HepG2 (cell line): ENCODE measurements around the gene BCL2. TPM values are rescaled to one million over a fixed set of nuclear protein-coding genes. Genes with fewer than 3 reads are reported as not detected.

ENCODE experiments used
- ATAC-seq: fragments of 200-7000 bp; cut with Tn5 transposase; 3 replicates; pipeline ENCODE4 v1.9.1; 2020; ENCODE audit warnings: mild to moderate bottlenecking, moderate library complexity
- BruUV-seq: library from RNA; stranded (reverse); fragments of 400-500 nt; replicated peaks from 2 replicates; lab custom pipeline; 2021; lab: Mats Ljungman, UMichigan
- CTCF ChIA-PET: fragments of 300-600 bp; formaldehyde crosslinking; extraction: SDS; loops from one replicate; lab custom pipeline; 2021; ENCODE audit warnings: low total read pairs, inconsistent platforms, low intra/inter-chr PET ratio; lab: Yijun Ruan, JAX
- POLR2A ChIA-PET: fragments of 350-600 bp; sonication (Branson Sonifier 250); formaldehyde crosslinking; loops from one replicate; lab custom pipeline; 2020; ENCODE audit warnings: antibody characterized with exemption, inconsistent platforms; lab: Yijun Ruan, JAX
- DNase-seq: peaks from one replicate; pipeline ENCODE4 v3.0.0-alpha.2; 2015; ENCODE audit warnings: low spot score
- FAIRE-seq: peaks from 3 replicates; lab custom pipeline; 2011; peaks lifted over from hg19 to GRCh38; lab: Jason Lieb, UNC
- H2AFZ ChIP-seq: one replicate; pipeline ENCODE4 v1.6.1; 2011; ENCODE audit warnings: low read length, inconsistent platforms
- H3K27ac ChIP-seq: fragments of 300-600 bp; 3 replicates; pipeline ENCODE4 v1.8.0; 2011; ENCODE audit warnings: mixed run types, mild to moderate bottlenecking, mixed read lengths, low read length, inconsistent platforms; ENCODE audit not compliant: insufficient read depth; ENCODE audit errors: extremely low read length
- H3K27me3 ChIP-seq, 2 experiments: fragments of 200-600 bp in 1 of 2; 2 replicates in 1 of 2; 3 replicates in 1 of 2; pipeline versions ENCODE4 v1.6.0 to v1.8.0; 2011; ENCODE audit warnings: low read length in 2 of 2, mild to moderate bottlenecking in 2 of 2, moderate library complexity in 2 of 2, inconsistent platforms in 1 of 2; ENCODE audit not compliant: insufficient read depth in 2 of 2, control insufficient read depth in 1 of 2
- H3K36me3 ChIP-seq, 2 experiments: fragments of 200-600 bp in 1 of 2; replicated peaks in 1 of 2; 2 replicates in 1 of 2; 3 replicates in 1 of 2; pipeline versions ENCODE4 v1.5.1 to v1.8.0; 2011; ENCODE audit warnings: low read length in 2 of 2, inconsistent platforms in 1 of 2; ENCODE audit not compliant: insufficient read depth in 2 of 2, control insufficient read depth in 1 of 2
- H3K4me1 ChIP-seq: 2 replicates; pipeline ENCODE4 v1.5.1; 2012; ENCODE audit warnings: low read length, inconsistent platforms; ENCODE audit not compliant: insufficient read depth
- H3K4me2 ChIP-seq: 2 replicates; pipeline ENCODE4 v1.6.0; 2011; ENCODE audit warnings: low read depth, low read length, inconsistent platforms
- H3K4me3 ChIP-seq, 3 experiments: fragments of 200-600 bp in 1 of 3; sonication (generic), shearing (Covaris generic) in 1 of 3; replicated peaks in 1 of 3; 2 replicates each; pipeline ENCODE4 v1.5.1; 2011 to 2016; ENCODE audit warnings: low read length in 3 of 3, inconsistent platforms in 2 of 3, low read depth in 2 of 3, mild to moderate bottlenecking in 2 of 3, control low read depth in 1 of 3, mixed read lengths in 1 of 3; ENCODE audit not compliant: insufficient read depth in 1 of 3
- H3K79me2 ChIP-seq: one replicate; pipeline ENCODE4 v1.6.1; 2011; ENCODE audit warnings: low read length, inconsistent platforms; ENCODE audit not compliant: insufficient read depth
- H3K9ac ChIP-seq: 2 replicates; pipeline ENCODE4 v1.6.0; 2011; ENCODE audit warnings: mild to moderate bottlenecking, low read depth, low read length, inconsistent platforms; ENCODE audit not compliant: insufficient read depth
- H3K9me3 ChIP-seq: 2 replicates; pipeline ENCODE4 v1.5.1; 2012; ENCODE audit warnings: mild to moderate bottlenecking, low read length
- H4K20me1 ChIP-seq: 2 replicates; pipeline ENCODE4 v1.6.0; 2011; ENCODE audit warnings: inconsistent platforms, mild to moderate bottlenecking, low read length, moderate library complexity; ENCODE audit not compliant: insufficient read depth
- ARNTL ChIP-seq: sonication (generic); formaldehyde crosslinking; IDR thresholded peaks from 2 replicates; pipeline ENCODE4 v1.4.0; 2020; ENCODE audit warnings: mild to moderate bottlenecking, missing genetic modification reagents
- CHD2 ChIP-seq: IDR thresholded peaks from 2 replicates; pipeline ENCODE4 v1.6.1; 2011; ENCODE audit warnings: low read depth, low read length, improper control_type of control experiment
- GRHL1 ChIP-seq: sonication (generic); formaldehyde crosslinking; conservative IDR thresholded peaks from 2 replicates; pipeline ENCODE4 v1.8.0; 2022; ENCODE audit warnings: missing genetic modification reagents
- HNRNPUL1 ChIP-seq: fragments of 200-400 bp; formaldehyde crosslinking; IDR thresholded peaks from 2 replicates; pipeline ENCODE4 v1.6.1; 2017; ENCODE audit warnings: low read depth, mild to moderate bottlenecking, low read length, moderate library complexity
- JARID2 ChIP-seq: sonication (generic); formaldehyde crosslinking; IDR thresholded peaks from 2 replicates; pipeline ENCODE4 v1.8.1; 2023; ENCODE audit warnings: missing genetic modification reagents, inconsistent platforms; ENCODE audit not compliant: insufficient replicate concordance
- KLF11 ChIP-seq: IDR thresholded peaks from 2 replicates; pipeline ENCODE4 v1.6.1; 2016; ENCODE audit warnings: missing compliant biosample characterization
- MEIS2 ChIP-seq: sonication (generic); formaldehyde crosslinking; IDR thresholded peaks from 2 replicates; pipeline ENCODE4 v1.9.0; 2021; ENCODE audit warnings: mild to moderate bottlenecking, missing genetic modification reagents
- MZF1 ChIP-seq: sonication (generic); formaldehyde crosslinking; IDR thresholded peaks from 2 replicates; pipeline ENCODE4 v1.8.1; 2023; ENCODE audit warnings: mild to moderate bottlenecking, missing genetic modification reagents, borderline replicate concordance
- NBN ChIP-seq: fragments of 450-650 bp; conservative IDR thresholded peaks from 2 replicates; pipeline ENCODE4 v1.6.1; 2017
- NFE2L2 ChIP-seq: fragments of 150-350 bp; IDR thresholded peaks from 2 replicates; pipeline ENCODE4 v1.6.1; 2014; ENCODE audit warnings: low read length
- RFX3 ChIP-seq: IDR thresholded peaks from 2 replicates; pipeline ENCODE4 v1.6.1; 2016; ENCODE audit warnings: missing biosample characterization, missing genetic modification reagents
- RFXANK ChIP-seq: IDR thresholded peaks from 2 replicates; pipeline ENCODE4 v1.6.1; 2016
- SMC3 ChIP-seq: IDR thresholded peaks from 2 replicates; pipeline ENCODE4 v1.6.1; 2011; ENCODE audit warnings: low read length, improper control_type of control experiment
- TAF1 ChIP-seq: sonication (generic); formaldehyde crosslinking; IDR thresholded peaks from 2 replicates; pipeline ENCODE4 v1.4.0; 2020; ENCODE audit warnings: missing genetic modification reagents
- TOPORS ChIP-seq: sonication (generic); formaldehyde crosslinking; IDR thresholded peaks from 2 replicates; pipeline ENCODE4 v1.8.0; 2023; ENCODE audit warnings: mild to moderate bottlenecking, missing genetic modification reagents
- ZBED4 ChIP-seq: sonication (generic); formaldehyde crosslinking; IDR thresholded peaks from 2 replicates; pipeline ENCODE4 v1.4.0; 2020; ENCODE audit warnings: missing genetic modification reagents, borderline replicate concordance
- ZC3H4 ChIP-seq: sonication (generic); formaldehyde crosslinking; IDR thresholded peaks from 2 replicates; pipeline ENCODE4 v1.4.0; 2020; ENCODE audit warnings: missing genetic modification reagents, borderline replicate concordance
- ZNF3 ChIP-seq: IDR thresholded peaks from 2 replicates; pipeline ENCODE4 v1.7.0; 2017; ENCODE audit warnings: inconsistent platforms
- ZNF549 ChIP-seq: sonication (generic); formaldehyde crosslinking; IDR thresholded peaks from 2 replicates; pipeline ENCODE4 v1.5.0; 2020; ENCODE audit warnings: missing genetic modification reagents
- ZNF773 ChIP-seq: sonication (generic); formaldehyde crosslinking; IDR thresholded peaks from 2 replicates; pipeline ENCODE4 v1.4.0; 2020; ENCODE audit warnings: missing genetic modification reagents, borderline replicate concordance
- WGBS: methylation state at CpG from one replicate; pipeline ENCODE4 v1.1.6; 2017; ENCODE audit warnings: low lambda C conversion rate; 5-methylcytosine and 5-hydroxymethylcytosine counted together
- in situ Hi-C: cut with HindIII; loops from 2 replicates; pipeline ENCODE4 v1.10.0; 2017; ENCODE audit warnings: low pct_unique_long_range_greater_than_20kb; ENCODE audit not compliant: extremely low pct_ligation_motif_present
- intact Hi-C: fragments of 100-400 bp; cut with micrococcal nuclease; formaldehyde crosslinking; loops from one replicate; pipeline ENCODE4 v1.10.0; 2022; ENCODE audit not compliant: unreplicated experiment
- polyA plus RNA-seq, 8 experiments: library from polyadenylated mRNA; depleted of rRNA in 3 of 8; stranded (reverse) in 7 of 8; unstranded in 1 of 8; fragments of >200 nt; fragmentation: Illumina TruSeq in 4 of 8; extraction: Trizol in 4 of 8; gene quantifications; 2 replicates each; pipeline versions ENCODE4 v1.2.1 to v1.2.3, GENCODE V29; 2011 to 2016; ENCODE audit warnings: low read depth in 4 of 8, missing spikeins in 1 of 8, mixed read lengths in 1 of 8; ENCODE audit not compliant: insufficient read depth in 1 of 8
- total RNA-seq, 5 experiments: library from RNA; depleted of rRNA; stranded (reverse); fragments of >200 nt; fragmentation: Illumina TruSeq; extraction: Trizol; gene quantifications; 2 replicates each; pipeline ENCODE4 v1.2.3, GENCODE V29; 2016; ENCODE audit warnings: low read depth in 1 of 5
- TF ChIP-seq, protein P1 (sequence below): sonication (generic); formaldehyde crosslinking; IDR thresholded peaks from 2 replicates; pipeline ENCODE4 v1.5.0; 2020; ENCODE audit warnings: missing genetic modification reagents, mild to moderate bottlenecking, borderline replicate concordance

BCL2 gene
- total and polyA plus RNA-seq, 2 of the 13 experiments (the other 11 are each of a cell fraction or from before 2014, with no cell fraction given) = 0.07 to 0.53 TPM

- no peak for TF ChIP-seq NBN
- no peak for TF ChIP-seq GRHL1
- TF ChIP-seq ARNTL (CRISPR knock-in tag) = no peak
Observed at GRCh38 chr18:63079114-63079513, 240.5 kb downstream of the BCL2 start (continued).

DNA sequence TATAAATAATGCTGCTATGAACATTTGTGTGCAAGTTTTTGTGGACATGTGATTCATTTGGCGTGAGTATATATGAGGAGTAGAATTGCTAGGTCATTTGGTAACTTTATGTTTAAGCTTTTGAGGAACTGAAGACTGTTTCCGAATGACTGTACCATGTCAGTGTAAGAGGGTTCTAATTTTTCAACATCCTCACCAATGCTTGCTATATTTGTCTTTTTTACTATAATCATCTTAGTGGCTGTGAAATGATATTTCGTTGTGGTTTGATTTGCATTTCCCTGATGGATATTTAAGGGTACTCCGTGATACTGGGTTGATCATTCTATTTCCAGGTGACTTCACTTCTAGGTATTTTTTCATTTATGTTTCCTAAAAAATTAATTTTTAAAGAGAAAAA is 241.1 kb downstream of the BCL2 start:
- no peak overlapping the region for H2AFZ ChIP-seq
- no peak overlapping the region for H3K4me3 ChIP-seq
- no peaks in the 10 kb centered on the region for H4K20me1 ChIP-seq
- no peak for DNase-seq
- H3K79me2 ChIP-seq = no peaks in the 10 kb centered on the region
- in situ Hi-C loops = no loop called here
- CTCF ChIA-PET = no interaction called here
- intact Hi-C loops = no loop called here
- H3K4me2 ChIP-seq = no peak overlapping the region
- TF ChIP-seq SMC3 = no peak
- no peak for TF ChIP-seq ZBED4
- no peak for TF ChIP-seq RFXANK
- TF ChIP-seq TAF1 (CRISPR knock-in tag) = no peak
- TF ChIP-seq ZNF549 = no peak
- TF ChIP-seq MZF1 (CRISPR knock-in tag) = no peak
- no peak for TF ChIP-seq ZNF773 (CRISPR knock-in tag)
- TF ChIP-seq, protein P1, sequence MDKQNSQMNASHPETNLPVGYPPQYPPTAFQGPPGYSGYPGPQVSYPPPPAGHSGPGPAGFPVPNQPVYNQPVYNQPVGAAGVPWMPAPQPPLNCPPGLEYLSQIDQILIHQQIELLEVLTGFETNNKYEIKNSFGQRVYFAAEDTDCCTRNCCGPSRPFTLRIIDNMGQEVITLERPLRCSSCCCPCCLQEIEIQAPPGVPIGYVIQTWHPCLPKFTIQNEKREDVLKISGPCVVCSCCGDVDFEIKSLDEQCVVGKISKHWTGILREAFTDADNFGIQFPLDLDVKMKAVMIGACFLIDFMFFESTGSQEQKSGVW = no peak
- TF ChIP-seq MEIS2 (CRISPR knock-in tag) = no peak
- no peak for TF ChIP-seq ZNF3
- TF ChIP-seq CHD2 = no peak
- no peak for TF ChIP-seq JARID2 (CRISPR knock-in tag)
- no peak for TF ChIP-seq TOPORS (CRISPR knock-in tag)
- TF ChIP-seq RFX3 (CRISPR knock-in tag) = no peak
- no peak for TF ChIP-seq NFE2L2
- no peak for TF ChIP-seq ZC3H4
- TF ChIP-seq KLF11 (CRISPR knock-in tag) = no peak
- no peak for TF ChIP-seq HNRNPUL1
- TF ChIP-seq, all 625 proteins: peak for 0
- Histone ChIP-seq H3K4me1 (no peaks in the 10 kb centered on the region), H3K9ac (no peak overlapping the region), H3K27ac (no peak overlapping the region), H3K27me3 (no peaks in the 10 kb centered on the region), H3K9me3 (no peaks in the 10 kb centered on the region), H3K36me3 (no peaks in the 10 kb centered on the region)
- ATAC-seq = no peak
- no peak for FAIRE-seq
- BruUV-seq = no TSS peak
- POLR2A ChIA-PET = no interaction called here
- 37% methylated on average over 4 of the region's 4 CpGs for WGBS
